D721Med (cell line): ENCODE results near the gene RPL22.

ENCODE experiments used
- DNase-seq: peaks from one replicate; pipeline ENCODE4 v3.0.0; 2011; ENCODE audit warnings: low spot score; ENCODE audit not compliant: insufficient read length
- FAIRE-seq: peaks from 2 replicates; lab custom pipeline; 2011; peaks lifted over from hg19 to GRCh38; lab: Jason Lieb, UNC
- TF ChIP-seq, protein P1 (sequence below): IDR thresholded peaks from 2 replicates; pipeline ENCODE4 v1.5.1; 2012; ENCODE audit warnings: mild to moderate bottlenecking, control low read depth; ENCODE audit not compliant: insufficient read depth; ENCODE audit errors: missing control alignments

RPL22 gene

DNA sequence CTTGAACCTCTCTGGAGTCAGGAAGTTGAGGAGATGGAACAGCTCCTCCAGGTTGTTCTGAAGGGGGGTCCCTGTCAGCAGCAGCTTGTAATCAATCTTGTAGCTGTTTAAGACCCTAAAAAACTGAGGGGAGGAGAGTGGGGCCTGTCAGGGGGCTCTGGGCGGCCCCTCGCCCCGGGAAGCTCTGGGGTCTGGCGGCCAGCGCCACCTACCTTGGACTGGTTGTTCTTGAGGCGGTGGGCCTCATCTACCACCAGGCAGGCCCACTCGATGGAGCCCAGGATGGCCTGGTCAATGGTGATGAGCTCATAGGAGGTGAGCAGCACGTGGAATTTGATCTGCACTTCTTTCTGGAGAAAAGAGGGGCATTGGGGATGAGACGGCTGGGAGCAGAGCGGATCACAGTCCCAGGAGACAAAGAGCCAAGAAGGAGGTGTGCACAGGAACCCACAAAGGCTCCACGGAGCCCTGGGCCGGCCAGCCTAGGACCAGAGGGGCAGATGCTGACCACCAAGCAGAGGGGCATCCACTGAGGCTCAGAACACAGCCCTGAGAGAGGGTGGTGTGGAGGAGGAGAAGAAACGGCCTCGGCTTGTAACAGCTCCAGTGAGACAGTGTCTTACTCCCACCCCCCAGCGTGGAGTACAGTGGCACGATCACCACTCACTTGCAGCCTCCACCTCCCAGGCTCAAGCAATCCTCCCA is 62.7 kb downstream of the RPL22 start:
- TF ChIP-seq, protein P1, sequence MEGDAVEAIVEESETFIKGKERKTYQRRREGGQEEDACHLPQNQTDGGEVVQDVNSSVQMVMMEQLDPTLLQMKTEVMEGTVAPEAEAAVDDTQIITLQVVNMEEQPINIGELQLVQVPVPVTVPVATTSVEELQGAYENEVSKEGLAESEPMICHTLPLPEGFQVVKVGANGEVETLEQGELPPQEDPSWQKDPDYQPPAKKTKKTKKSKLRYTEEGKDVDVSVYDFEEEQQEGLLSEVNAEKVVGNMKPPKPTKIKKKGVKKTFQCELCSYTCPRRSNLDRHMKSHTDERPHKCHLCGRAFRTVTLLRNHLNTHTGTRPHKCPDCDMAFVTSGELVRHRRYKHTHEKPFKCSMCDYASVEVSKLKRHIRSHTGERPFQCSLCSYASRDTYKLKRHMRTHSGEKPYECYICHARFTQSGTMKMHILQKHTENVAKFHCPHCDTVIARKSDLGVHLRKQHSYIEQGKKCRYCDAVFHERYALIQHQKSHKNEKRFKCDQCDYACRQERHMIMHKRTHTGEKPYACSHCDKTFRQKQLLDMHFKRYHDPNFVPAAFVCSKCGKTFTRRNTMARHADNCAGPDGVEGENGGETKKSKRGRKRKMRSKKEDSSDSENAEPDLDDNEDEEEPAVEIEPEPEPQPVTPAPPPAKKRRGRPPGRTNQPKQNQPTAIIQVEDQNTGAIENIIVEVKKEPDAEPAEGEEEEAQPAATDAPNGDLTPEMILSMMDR, result no peak
- FAIRE-seq (no peak), DNase-seq (no peak)
